NCI-H510A (cell line): ENCODE results near the gene FLAD1.

Experiments
- DNase-seq: peaks from one replicate; lab custom pipeline; 2025; lab: John Stamatoyannopoulos, UW

Gene FLAD1

GRCh38 chr1:154982897-154983648 is at the start of gene FLAD1:
Gene FLAD1 (plus strand): TSS chr1:154983344. CDS start chr1:154983695, 351 bp downstream.
- DNase-seq: peak; percentile 99

- no peak for DNase-seq
Observed at GRCh38 chr1:154934358-154934948, 48.7 kb upstream of the FLAD1 start.

GRCh38 chr1:154935749-154936554 is 47.2 kb upstream of the FLAD1 start:
- no peak for DNase-seq

- DNase-seq: peak; percentile 93
Observed at GRCh38 chr1:154936555-154937084, 46.5 kb upstream of the FLAD1 start, which contains the start of gene PMVK. Gene PMVK (minus strand): TSS chr1:154936719. CDS start chr1:154936685, 34 bp downstream.

GRCh38 chr1:154937085-154937987 is 45.8 kb upstream of the FLAD1 start:
- DNase-seq: peak; percentile 86

- no peak for DNase-seq
Observed at GRCh38 chr1:154937988-154938386, 45.2 kb upstream of the FLAD1 start.

- DNase-seq: no peak
Observed at GRCh38 chr1:154938604-154939399, 44.3 kb upstream of the FLAD1 start.

- DNase-seq: no peak
Observed at GRCh38 chr1:154940213-154940560, 43.0 kb upstream of the FLAD1 start.

- DNase-seq: no peak
Observed at GRCh38 chr1:154940651-154941194, 42.4 kb upstream of the FLAD1 start.

GRCh38 chr1:154941333-154942013 is 41.7 kb upstream of the FLAD1 start:
- DNase-seq: no peak

GRCh38 chr1:154943649-154944400 is 39.3 kb upstream of the FLAD1 start:
- no peak for DNase-seq

- DNase-seq: no peak
Observed at GRCh38 chr1:154944401-154945159, 38.6 kb upstream of the FLAD1 start.

GRCh38 chr1:154945160-154945961 is 37.8 kb upstream of the FLAD1 start:
- DNase-seq: no peak

GRCh38 chr1:154945962-154946850 is 36.9 kb upstream of the FLAD1 start:
- no peak for DNase-seq

GRCh38 chr1:154948079-154948478 is 35.1 kb upstream of the FLAD1 start:
- DNase-seq: no peak

GRCh38 chr1:154951901-154952657 is 31.1 kb upstream of the FLAD1 start:
- DNase-seq: no peak
